Measurements from ENCODE around the gene BICRA. TPM values are rescaled to one million over a fixed set of nuclear protein-coding genes. Genes with fewer than 3 reads are reported as not detected.

The BICRA gene
- total and polyA plus RNA-seq, 2 donors (not counting 1 experiment from before 2014, with no cell fraction given), result 14.1 to 34.7 TPM

DNA sequence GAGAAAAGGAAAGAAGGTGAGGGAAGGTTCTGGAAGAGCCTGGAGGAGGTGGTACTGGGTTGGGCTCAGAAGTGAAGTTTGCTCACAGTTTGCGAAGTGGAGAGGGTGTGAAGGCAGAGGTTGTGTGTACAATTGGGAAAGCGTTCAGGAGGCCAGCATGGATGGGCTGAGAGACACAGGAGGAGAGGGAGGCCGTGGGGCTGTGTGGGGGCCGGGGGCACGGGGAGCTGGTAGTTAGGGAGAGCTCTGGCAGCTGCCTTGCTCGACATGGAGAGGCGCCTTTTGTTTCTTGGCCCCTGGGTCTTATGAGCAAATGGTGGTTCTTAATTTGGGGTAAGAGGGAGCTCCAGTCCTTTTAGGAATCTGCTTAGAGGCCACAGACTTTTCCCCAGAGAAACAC lies 16.7 kb downstream of the BICRA start:
- Mint-ChIP-seq H3K4me3 (no peak overlapping the region), H3K27ac (peak overlapping the region; percentile 46), H3K4me1 (peaks cover 37% of the 10 kb centered on the region), H3K27me3 (no peaks in the 10 kb centered on the region), H3K9me3 (ENCODE audit: insufficient read depth) (no peaks in the 10 kb centered on the region)
- WGBS (ENCODE audit: insufficient coverage), result 86% methylated on average over 4 of the region's 7 CpGs
- intact Hi-C loops (cut with micrococcal nuclease), result no loop called here
- Histone ChIP-seq H3K4me2 (replicated peaks; ENCODE audit: low read depth, low read length, poor library complexity, severe bottlenecking) (no peak overlapping the region), H3K4me1 (ENCODE audit: control insufficient read depth in 2 of 2, insufficient read depth in 2 of 2, low read length in 2 of 2) (no peaks in the 10 kb centered on the region), H2AFZ (ENCODE audit: insufficient read depth, low read depth, low read length, poor library complexity, severe bottlenecking) (no peak overlapping the region), H3K27me3 (replicated peaks in 1 of 4; ENCODE audit: control extremely low read depth in 1 of 4, control insufficient read depth in 3 of 4, insufficient read depth in 4 of 4, low read length in 3 of 4) (no peaks in the 10 kb centered on the region), H3K36me3 (replicated peaks in 1 of 2; ENCODE audit: control extremely low read depth in 1 of 2, control insufficient read depth in 1 of 2, extremely low read depth in 1 of 2, insufficient read depth in 2 of 2, low read length in 1 of 2) (peaks cover 0 to 5% of the 10 kb centered on the region in 2 experiments), H3K9ac (ENCODE audit: low read length) (no peak overlapping the region), H4K20me1 (ENCODE audit: control insufficient read depth, insufficient read depth, low read length, poor library complexity, severe bottlenecking) (peaks cover 90% of the 10 kb centered on the region), H3K79me2 (ENCODE audit: control insufficient read depth, insufficient read depth, low read length) (peaks cover 92% of the 10 kb centered on the region), H3K9me3 (ENCODE audit: control extremely low read depth in 1 of 3, control insufficient read depth in 2 of 3, insufficient read depth in 1 of 3, low read length in 2 of 3) (no peaks in the 10 kb centered on the region), H3K27ac (ENCODE audit: low read length in 2 of 2) (no peak overlapping the region), H3K4me3 (ENCODE audit: control extremely low read depth in 1 of 5, extremely low read depth in 1 of 5, insufficient read depth in 1 of 5, low read depth in 2 of 5, low read length in 4 of 5) (no peak overlapping the region)
- DNase-seq, result no peak
- no peak for ATAC-seq (ENCODE audit: low read depth)
- ChIA-PET POLR2A (no interaction called here), CTCF (no interaction called here)
- TF ChIP-seq, protein P1, sequence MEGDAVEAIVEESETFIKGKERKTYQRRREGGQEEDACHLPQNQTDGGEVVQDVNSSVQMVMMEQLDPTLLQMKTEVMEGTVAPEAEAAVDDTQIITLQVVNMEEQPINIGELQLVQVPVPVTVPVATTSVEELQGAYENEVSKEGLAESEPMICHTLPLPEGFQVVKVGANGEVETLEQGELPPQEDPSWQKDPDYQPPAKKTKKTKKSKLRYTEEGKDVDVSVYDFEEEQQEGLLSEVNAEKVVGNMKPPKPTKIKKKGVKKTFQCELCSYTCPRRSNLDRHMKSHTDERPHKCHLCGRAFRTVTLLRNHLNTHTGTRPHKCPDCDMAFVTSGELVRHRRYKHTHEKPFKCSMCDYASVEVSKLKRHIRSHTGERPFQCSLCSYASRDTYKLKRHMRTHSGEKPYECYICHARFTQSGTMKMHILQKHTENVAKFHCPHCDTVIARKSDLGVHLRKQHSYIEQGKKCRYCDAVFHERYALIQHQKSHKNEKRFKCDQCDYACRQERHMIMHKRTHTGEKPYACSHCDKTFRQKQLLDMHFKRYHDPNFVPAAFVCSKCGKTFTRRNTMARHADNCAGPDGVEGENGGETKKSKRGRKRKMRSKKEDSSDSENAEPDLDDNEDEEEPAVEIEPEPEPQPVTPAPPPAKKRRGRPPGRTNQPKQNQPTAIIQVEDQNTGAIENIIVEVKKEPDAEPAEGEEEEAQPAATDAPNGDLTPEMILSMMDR (IDR thresholded peaks at IDR 0.05), result no peak
- TF ChIP-seq EZH2 (IDR thresholded peaks at IDR 0.05; ENCODE audit: borderline replicate concordance, insufficient read depth, low read depth, low read length, poor library complexity, severe bottlenecking), result no peak

DNA sequence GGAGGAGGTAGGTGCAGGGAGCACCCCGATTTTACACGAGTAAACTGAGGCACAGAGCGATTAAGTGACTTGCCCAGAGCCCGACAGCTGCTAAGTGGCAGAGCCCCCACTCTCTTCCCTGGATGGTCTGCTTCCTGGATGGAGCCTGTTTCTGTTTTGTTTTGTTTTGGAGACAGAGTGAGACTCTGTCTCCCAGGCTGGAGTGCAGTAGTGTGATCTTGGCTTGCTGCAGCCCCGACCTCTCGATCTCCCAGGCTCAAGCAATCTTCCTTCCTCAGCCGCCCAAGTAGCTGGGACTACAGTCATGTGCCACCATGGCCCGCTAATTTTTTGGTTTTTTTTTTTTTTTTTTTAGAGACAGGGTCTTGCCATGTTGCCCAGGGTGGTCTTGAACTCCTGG lies 17.3 kb downstream of the BICRA start:
- ChIA-PET CTCF (interaction anchor here (0.6 to 1.4 kb wide), 2 partner anchors 12 to 73 kb away, joined by 3 to 4 read pairs; no protein-coding TSS in a partner anchor), POLR2A (no interaction called here)
- intact Hi-C loops (cut with micrococcal nuclease), result no loop called here
- H3K27me3 ChIP-seq (replicated peaks in 1 of 4; ENCODE audit: control extremely low read depth in 1 of 4, control insufficient read depth in 3 of 4, insufficient read depth in 4 of 4, low read length in 3 of 4), result no peaks in the 10 kb centered on the region
- H3K4me3 ChIP-seq (ENCODE audit: control extremely low read depth in 1 of 5, extremely low read depth in 1 of 5, insufficient read depth in 1 of 5, low read depth in 2 of 5, low read length in 4 of 5), result no peak overlapping the region
- ATAC-seq (ENCODE audit: low read depth) (no peak), DNase-seq (no peak)
- H3K4me2 ChIP-seq (replicated peaks; ENCODE audit: low read depth, low read length, poor library complexity, severe bottlenecking), result no peak overlapping the region
- H3K9ac ChIP-seq (ENCODE audit: low read length), result no peak overlapping the region
- peaks cover 0 to 5% of the 10 kb centered on the region in 2 experiments for H3K36me3 ChIP-seq (replicated peaks in 1 of 2; ENCODE audit: control extremely low read depth in 1 of 2, control insufficient read depth in 1 of 2, extremely low read depth in 1 of 2, insufficient read depth in 2 of 2, low read length in 1 of 2)
- Mint-ChIP-seq H3K27ac (no peak overlapping the region), H3K4me3 (no peak overlapping the region), H3K4me1 (peaks cover 35% of the 10 kb centered on the region), H3K9me3 (ENCODE audit: insufficient read depth) (no peaks in the 10 kb centered on the region), H3K27me3 (no peaks in the 10 kb centered on the region)
- TF ChIP-seq, protein P1 (IDR thresholded peaks at IDR 0.05), result no peak
- no peak for TF ChIP-seq EZH2 (IDR thresholded peaks at IDR 0.05; ENCODE audit: borderline replicate concordance, insufficient read depth, low read depth, low read length, poor library complexity, severe bottlenecking)
- H3K27ac ChIP-seq (ENCODE audit: low read length in 2 of 2), result no peak overlapping the region
- no peak overlapping the region for H2AFZ ChIP-seq (ENCODE audit: insufficient read depth, low read depth, low read length, poor library complexity, severe bottlenecking)
- no peaks in the 10 kb centered on the region for H3K9me3 ChIP-seq (ENCODE audit: control extremely low read depth in 1 of 3, control insufficient read depth in 2 of 3, insufficient read depth in 1 of 3, low read length in 2 of 3)
- peaks cover 92% of the 10 kb centered on the region for H3K79me2 ChIP-seq (ENCODE audit: control insufficient read depth, insufficient read depth, low read length)
- WGBS (ENCODE audit: insufficient coverage), result 84% methylated on average over 7 of the region's 8 CpGs
- H4K20me1 ChIP-seq (ENCODE audit: control insufficient read depth, insufficient read depth, low read length, poor library complexity, severe bottlenecking), result peaks cover 90% of the 10 kb centered on the region
- H3K4me1 ChIP-seq (ENCODE audit: control insufficient read depth in 2 of 2, insufficient read depth in 2 of 2, low read length in 2 of 2), result no peaks in the 10 kb centered on the region
